Dedifferentiated amniotic fluid mesenchymal stem cell (primary cell): ENCODE results near the gene ZNF385D.
A peak's percentile ranks its signal among the peaks of the same experiment; 100 is the strongest.

ENCODE experiments used
- DNase-seq: peaks from one replicate; pipeline ENCODE4 v3.0.0-alpha.2; 2016; ENCODE audit errors: extremely low spot score

Gene ZNF385D

DNA sequence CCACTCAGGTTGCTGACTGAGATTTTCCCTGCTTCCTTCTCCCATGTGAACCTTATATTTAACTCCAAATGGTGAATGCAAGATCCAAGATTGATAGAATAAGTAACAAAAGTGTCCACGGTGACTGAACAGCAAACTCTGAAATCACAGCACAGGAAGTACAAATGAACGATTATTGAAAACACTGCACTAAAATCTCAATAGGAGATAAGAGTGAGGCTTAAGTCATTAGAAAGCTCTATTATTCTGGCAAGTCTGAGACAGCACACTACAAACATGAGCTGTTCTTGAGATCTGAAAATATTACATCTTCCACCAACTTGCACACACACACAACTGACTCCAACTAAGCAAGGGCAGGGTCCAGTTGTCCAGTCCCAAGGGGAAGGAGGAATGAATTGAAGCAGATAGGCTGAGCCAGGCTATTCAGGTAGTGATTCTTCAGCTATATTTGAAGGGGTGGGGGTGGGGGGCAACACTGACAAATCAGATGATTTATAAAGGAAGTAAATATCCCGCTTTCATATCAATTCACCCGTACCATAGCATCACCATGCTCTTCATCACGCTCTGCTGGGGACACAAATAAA lies 2.9 kb downstream of the ZNF385D start:
- DNase-seq = no peak

DNA sequence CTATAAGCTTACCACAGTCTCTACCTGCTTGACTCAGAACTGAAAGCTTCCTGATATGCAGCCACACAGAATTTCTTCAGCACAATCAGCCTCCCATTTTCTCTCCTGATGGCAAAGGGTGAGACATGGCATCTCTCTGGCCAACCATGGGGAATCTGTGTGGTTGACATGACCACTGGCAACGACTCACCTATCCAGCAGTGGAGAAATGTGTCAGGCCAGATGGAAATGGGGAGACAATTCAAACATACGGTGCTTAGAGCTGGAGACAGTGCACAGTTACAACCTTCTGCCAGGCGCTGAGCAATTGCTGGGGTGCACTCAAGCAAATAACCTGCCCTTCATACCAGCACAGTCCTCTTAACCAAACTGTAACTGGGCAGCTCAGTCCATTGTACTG lies 3.6 kb downstream of the ZNF385D start:
- DNase-seq = no peak

DNA sequence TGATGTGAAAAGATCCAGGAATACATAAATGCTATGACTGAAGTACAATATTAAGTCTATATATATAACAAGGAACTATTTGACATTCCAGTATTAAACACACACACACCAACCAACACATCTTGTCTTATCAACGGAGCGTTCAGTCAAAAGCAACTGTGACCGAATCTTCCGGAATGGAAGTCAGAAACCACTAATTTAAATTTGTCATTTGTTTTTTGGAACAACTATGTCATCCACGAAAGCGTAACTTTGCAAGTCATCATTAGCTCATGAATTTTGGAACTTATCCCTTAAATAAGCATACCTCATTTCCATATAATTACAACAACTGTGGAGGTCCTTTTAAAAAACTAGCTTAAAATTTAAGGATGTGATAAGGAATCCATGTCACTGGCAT lies 5.0 kb downstream of the ZNF385D start:
- no peak for DNase-seq

DNA sequence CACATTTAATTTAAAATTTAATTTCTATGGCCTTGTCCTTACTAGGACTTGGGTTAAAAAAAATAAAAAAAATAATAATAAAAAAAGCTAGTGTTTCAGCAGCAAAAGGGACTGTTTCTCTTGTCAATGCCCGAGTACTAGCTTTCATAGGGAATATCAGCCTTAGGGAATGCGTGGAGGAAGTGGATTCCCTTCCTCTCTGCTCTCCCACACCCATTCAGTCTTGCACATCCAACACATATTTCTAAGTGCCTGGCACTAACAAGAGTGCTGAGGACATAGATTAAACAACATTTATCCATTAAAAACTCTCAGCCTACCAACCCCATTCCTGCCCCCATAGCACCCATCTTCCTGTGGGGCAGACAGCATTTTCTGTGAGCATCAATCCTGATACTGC lies 6.2 kb downstream of the ZNF385D start:
- DNase-seq = no peak

DNA sequence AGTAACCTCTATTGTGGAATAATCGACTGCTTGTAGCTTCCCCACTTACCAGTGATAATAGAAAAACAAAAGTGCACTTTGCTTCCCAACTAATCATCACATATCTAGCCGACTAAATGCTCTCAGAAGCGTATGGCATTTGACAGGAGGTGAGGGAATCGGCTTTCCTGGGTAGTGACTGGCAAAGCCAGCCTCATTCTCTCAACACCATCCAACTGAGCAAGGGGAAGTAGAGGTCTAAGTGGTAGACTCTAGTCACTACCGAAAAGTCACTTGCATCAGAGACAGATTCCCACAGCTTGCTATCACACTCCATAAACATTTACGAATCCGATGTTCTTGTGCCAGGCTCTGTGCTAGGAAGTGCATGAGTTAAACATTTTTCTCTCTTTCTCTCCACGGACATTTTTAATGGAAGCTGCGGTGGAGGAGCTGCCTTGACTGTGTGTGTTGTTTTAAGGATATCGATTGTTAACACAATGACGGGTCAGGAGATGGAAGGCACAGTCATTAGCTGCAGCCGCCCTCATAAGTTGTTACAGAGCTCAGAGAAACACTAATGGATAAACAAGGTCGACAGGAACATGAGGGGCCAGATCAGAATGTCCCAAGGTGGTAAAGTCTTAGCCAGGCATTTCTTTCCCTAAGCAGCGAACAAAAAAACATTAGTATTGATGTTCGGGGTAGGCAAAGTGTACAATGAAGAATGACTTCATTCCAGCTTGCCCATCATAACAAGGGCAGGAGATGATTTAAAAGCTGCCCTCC lies 11.9 kb downstream of the ZNF385D start:
- no peak for DNase-seq

DNA sequence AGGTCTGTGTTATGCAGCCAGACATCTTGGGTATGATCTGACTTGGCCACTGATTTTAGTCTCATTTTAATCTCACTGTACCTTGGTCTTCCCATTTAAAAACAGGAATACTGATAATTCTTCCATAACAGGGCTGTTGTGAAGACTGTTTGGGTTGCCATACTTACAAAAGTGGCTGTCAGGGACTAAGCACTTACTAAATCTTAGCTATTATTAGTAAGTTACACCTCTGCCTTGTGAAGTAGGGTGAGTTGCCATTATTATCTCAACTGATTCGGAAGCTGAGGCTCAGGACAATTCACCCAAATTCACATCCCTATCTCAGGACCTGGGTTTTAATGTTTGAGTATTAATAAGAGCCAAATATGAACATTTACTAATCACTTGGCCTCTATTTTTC lies 12.7 kb downstream of the ZNF385D start:
- no peak for DNase-seq

DNA sequence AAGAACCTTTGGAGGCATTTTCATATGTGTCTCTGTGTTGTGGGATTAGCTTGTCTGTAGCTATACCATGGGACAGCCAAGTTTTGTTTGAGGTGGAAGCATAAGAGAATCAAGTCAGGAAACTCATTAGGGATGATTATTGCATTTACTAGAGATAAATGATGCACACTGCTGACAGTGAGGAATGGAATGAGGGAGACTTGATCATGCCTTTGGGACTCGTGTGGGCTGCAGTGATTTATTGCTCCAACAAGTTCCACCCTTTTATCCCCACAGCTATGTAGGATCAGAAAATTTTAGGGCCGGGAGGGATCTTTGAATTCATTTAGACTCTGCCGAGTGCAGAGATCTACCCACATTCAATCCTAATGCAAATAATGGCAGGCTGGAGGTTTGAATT lies 16.3 kb downstream of the ZNF385D start:
- no peak for DNase-seq

DNA sequence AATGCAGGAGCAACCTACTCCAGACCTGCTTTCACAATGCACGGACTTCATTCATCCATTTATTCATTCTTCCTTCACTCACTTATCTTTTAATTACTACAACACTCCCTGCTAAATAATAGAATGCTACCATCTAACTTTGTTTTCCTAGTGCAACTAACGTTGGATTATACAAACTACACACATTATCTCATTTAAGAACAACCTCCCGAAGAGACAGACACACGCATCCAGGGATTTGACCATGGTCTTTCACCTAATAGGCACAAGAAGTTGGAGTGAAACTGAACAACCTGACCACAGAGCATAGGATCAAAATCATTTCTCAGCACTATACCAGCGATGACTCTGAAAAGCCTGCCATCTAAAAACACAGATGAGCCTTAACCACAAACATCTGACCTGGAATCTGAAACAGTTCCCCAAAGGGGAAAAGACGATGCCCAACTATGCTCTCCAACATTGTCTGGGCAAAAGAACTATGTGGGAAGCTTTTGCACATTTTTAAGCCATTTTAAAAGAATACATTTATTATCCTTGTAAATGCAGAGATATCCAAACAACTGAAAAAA lies 21.0 kb downstream of the ZNF385D start:
- DNase-seq = peak; percentile 38

DNA sequence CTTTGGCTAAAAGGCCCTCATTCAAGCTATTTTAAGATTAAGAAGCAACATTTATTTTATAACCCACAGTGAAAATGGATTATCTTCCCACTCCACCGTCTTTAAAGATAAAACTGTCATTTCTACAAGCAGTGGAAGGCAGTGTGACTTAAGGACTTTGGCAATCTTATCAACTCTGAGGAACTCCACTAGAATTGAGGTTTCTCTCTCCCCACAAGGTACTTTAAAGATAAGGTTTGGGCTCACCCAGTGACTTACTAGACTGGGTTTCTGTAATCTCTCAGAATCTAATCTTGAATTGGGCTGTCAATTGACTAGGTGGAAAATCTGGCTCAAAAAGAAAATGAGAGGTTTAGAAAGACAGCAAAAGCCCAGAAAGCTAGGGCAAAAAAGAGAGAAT lies 21.7 kb downstream of the ZNF385D start:
- DNase-seq = no peak

DNA sequence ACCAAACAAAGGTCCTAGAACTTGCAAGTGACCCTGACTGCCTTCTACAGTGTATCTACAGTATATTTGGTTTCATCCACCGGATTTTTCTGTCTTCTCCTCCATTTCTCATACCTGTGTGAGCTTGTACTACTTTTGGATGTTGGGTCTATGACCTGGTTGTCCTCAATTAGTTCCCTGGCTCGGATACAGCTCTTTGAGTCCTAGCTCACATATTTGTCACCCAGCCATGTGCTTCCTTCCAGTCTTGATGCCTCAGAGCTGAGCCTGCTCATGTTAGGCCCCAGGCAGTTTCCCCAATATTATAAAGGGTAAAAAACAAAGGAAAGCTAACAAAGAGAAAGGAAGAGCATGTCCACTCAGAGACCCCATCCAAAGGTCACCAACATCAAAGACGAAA lies 28.2 kb downstream of the ZNF385D start:
- DNase-seq = no peak

DNA sequence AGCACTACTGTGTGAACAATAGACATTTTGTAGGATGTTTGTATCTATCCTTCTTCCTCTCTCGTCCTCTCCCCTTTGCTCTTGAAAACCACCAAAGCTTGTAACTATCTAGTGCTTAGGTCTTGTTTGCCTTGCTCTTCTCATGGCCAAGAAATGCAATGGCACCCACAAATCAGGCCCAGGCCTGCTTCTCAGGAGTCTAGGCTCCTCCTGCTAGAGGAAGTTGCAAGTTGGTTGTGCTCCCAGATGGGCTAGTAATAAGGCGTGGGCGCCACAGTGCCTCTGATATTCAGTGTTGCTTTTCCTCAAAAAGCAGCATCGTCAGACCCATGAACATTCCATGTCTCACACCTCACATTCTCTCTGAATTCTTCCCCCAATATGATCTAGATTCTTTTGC lies 28.7 kb downstream of the ZNF385D start:
- DNase-seq = no peak

DNA sequence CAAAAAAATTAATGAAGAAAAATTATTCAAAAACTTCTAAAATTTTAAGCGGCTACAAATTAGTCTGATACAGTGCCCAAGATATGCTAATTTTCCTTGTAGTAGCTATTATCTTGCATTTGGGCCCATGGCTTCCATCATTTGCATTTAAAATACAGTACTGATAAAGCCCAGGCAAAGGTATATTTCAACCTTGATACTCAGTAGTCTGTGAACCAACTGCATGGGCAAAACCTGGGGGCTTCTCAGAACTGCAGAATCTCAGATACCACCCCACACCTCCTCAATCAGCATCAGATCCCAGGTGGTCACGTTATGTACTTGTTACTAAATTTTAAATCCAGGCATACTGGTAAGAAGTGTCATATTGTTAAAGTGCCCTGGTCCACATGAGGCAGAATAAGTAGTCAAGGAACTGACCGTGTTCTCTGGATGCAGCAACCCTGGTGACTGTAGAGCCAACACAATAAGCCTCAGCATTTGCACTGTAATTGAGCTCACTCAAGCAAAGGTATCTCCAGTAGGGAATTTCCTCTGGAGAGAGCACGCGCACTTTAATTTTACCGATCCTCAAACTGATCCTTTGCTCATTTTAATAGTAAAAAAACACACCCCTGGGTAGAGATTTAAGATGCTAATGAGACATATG lies 31.9 kb downstream of the ZNF385D start:
- DNase-seq = no peak

DNA sequence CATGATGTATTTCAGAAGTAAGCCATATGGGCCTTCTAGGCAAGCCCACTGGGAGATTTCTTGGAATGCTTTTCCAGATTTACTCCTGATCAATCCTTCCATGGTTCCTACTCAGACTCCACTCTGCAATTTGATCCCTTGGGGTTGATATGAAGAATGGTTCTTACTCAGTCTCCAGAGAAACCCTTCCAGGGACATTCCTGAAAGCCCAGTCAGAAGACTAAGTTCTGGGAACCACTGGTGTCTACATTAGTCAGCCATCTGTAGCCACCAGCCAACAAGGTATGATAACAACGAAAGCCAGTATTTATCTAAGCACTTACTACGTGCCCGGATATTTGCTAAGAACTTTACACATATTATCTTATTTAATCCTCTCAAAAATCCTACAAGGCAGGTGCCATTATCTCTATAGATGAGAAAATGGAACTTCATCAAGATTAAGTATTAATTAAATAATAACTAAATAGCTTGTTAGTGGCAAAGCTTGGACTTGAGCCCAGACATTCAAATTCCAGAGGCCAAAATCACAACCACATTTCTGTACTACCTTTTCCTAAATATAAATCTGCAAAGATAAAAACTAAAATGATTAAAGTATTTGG lies 32.7 kb downstream of the ZNF385D start:
- peak; percentile 81 for DNase-seq

DNA sequence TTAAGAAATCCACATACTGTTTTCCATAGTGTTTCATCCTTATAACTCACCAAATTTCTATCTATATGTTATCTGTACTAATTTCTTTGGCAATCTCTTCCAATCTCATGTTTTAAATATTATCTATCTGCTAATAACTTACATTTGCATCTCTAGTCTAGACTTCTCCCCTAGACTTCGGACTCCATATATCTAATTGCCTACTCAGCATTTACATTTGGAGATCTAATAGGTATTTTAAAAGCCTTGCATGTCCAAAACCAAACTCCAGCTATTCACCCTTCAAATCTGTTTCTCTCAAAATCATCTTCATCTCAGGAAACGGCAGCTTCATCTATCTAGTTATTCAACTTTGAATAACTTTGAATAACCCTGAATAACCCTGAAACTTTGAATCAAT lies 35.3 kb downstream of the ZNF385D start:
- DNase-seq = no peak

DNA sequence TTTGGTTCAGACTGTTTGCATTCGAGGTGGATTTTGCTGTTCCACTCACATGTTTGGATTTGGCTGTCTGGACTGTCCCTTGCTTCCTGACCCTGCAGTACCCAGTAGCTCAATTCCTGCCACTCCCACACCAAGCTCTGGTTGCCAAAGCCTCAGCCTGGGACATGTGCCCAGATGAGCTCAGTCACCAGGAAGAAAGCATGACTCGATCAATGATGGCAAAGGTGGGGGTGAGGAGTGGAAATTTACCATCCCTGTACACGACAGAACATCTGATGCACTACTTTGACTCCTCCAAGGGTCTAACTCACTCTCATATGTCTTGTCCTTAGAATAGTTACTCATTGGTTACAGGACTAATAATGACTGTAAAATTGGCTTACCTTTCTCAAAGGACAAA lies 45.2 kb downstream of the ZNF385D start:
- peak; percentile 67 for DNase-seq

DNA sequence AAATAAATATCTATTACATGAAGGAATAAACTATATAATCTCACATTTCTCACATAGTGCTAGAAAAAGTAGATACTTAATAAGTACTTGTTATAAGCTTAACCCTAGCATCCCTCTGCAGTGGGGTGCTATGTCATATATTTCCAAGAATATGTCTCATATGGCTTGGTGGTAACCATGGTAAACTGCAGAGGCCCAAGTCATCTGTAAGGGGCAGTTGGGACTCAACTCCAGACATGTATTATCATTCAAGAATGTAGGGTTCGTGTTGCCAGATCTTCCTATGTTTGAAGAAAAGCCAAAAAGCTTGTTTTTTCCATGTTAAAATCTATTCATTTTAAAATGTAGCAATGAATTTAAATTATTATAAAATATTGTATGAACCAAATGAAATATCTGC lies 46.2 kb downstream of the ZNF385D start:
- no peak for DNase-seq

DNA sequence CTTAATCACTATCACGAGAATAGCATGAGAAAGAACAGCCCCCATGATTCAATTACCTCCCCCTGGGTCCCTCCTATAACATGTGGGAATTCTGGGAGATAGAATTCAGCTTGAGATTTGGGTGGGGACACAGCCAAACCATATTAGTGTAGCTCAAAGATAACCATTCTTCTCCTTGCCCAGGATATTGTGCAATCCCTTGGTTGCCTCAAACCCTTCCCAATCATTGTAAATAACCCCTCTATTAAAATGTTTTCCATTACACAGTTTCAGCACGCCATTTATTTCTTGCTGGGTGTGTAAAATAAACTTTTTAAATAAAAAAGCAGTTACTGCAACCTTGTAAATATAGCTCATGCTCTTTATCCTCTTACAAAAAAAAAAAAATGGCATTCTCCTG lies 47.7 kb downstream of the ZNF385D start:
- no peak for DNase-seq

DNA sequence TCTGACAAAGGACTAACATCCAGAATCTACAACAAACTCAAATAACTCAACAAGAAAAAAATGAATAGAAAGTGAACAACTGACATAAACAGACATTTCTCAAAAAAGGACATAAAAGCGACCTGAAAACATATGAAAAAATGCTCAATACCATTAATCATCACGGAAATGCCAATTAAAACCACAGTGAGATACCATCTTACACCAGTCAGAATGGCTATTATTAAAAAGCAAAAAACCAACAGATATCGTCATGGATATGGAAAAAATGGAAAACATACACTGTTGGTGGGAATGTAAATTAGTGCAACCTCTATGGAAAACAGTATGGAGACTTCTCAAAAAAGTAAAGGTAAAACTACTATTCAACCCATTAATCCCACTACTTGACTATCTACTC lies 53.3 kb downstream of the ZNF385D start:
- DNase-seq = no peak

DNA sequence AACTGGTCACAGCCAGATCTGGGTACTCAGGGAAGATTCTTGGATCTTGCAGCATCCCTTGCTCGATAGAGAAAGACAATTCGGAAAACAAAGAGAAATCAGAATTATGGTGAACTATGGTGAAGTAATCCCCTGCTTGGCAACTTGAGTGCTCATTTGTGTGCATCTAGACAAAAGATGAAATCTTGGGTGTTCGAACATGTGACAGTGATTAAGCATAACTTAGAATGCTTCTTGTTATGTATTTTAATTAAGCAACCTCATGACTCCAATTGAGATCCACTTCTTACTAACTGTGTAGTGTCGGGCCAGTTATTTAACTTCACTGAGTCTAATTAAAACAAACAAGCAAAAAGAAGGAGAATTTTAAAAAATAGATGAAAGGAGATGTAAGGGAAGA lies 56.5 kb downstream of the ZNF385D start:
- DNase-seq = no peak

DNA sequence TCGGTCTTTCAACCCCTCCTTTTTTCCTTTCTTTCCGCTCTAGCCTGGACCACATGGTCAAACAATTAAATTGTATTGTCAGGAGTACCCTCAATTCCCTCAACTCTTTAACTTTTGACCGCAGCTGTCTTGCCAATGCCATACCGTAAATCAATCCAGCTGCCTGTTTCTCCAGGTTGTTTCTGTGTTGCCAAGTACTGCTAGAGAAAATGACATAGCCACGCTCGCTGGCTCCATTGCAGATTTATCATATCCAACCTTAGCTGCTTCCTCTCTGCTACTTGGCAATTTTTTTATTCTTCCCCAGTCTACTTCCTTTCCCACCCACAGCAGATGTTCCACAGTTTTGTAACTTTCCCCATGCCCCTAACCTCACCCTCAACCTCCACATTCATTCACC lies 60.0 kb downstream of the ZNF385D start:
- DNase-seq = no peak

DNA sequence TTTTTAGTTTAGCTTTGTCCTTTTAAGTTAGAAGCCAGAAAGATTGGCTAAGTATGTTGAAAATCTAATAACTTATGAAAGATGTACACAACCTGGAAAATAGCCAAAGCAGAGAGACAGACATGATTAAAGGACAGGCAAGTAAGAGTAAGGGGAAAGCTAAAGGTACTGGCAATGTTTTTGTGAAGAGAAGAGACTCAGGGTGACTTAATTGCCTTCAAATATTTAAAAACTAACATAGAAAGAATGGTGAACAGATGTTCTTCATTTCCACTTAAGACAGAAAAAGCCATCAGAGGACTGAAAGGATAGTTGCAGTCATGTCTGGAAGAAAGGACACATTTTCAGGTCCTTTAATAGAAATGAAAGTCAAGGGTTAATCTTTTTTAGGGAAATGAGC lies 68.8 kb downstream of the ZNF385D start:
- DNase-seq = no peak

DNA sequence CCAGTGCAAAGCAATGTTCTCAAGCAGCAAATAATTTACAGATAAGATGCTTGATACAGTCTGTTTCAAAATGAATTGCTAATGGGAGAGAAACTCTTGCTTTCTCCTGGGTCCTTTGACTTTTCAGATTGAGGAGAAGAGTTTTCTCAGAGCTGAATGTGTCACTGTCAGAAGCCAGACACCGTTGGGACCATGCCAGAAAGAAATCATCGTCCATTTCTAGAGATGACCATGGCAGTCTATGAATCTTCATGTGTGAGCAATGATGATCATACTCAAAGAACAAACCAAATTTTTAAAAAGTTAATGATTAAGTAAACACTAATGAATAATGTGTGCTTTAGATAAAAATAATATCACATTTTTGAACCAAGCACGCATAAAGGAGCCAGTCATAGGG lies 77.6 kb downstream of the ZNF385D start:
- no peak for DNase-seq

DNA sequence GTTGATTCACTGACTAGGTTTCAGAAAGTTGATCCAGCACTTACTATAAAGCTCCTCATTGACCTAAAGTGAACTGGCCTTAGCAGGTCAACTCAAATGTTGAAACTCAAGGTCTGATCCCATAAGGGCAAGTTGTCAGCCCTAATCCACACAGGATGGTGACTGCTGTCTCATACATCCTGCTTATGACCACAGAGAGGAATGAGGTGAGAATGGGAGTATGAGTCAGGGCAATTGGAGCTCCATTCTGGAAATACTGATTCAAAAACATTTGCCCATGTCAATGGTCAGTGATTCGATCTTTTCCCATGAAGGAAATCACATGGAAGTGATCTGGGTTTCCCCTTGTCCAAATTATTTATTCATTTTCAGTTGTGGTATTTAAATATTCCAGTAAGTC lies 78.7 kb downstream of the ZNF385D start:
- peak; percentile 62 for DNase-seq
